Heart left ventricle (tissue), 13 donors: ENCODE data around the gene ATP5F1E.

ENCODE experiments used
- POLR2A ChIP-seq, 2 donors: fragments of 450-650 bp; IDR thresholded peaks; one replicate each; pipeline ENCODE4 v1.6.1; 2017; ENCODE audit warnings: antibody characterized with exemption in 2 of 2, mild to moderate bottlenecking in 2 of 2, moderate library complexity in 2 of 2
- TF ChIP-seq, protein P1 (sequence below), 12 donors: fragments of 200-600 bp; sonication (generic) in 4 of 12; IDR thresholded peaks; one replicate each; pipeline versions ENCODE4 v1.5.0 to v1.8.0; 2018 to 2022; ENCODE audit warnings: antibody characterized with exemption in 12 of 12, mild to moderate bottlenecking in 5 of 12
- donor health status: ischemic (EF 13 %, LVEDD 7.1; RV severe dilation, severe dysfunction).
- donor health status: DM: no; HTN: yes; CAD: no.
- donor health status: DM: no; HTN: no; CAD: no.
- donor health status: ischemic (EF 25% LVEDD 6.9; RV normal size, moderate dysfunction).
- donor health status: ischemic (EF 25% LVEDD 5.7; RV mildly dilated, moderate dysfunction).
- donor health status: ischemic (EF 35%, LVEDD 5.7; RV mildly dilated, moderate dysfunction).
- donor health status: nonischemic (EF 11% LVEDD 7.7; RV severe dilation, severe dysfunction).
- donor health status: DM: yes; HTN: yes; CAD: no.
- donor health status: PGD.
- donor health status: ischemic (EF 29% LVEDD 5.4; RV normal size, mild dysfunction).
- donor health status: nonischemic (EF 23%, LVEDD 6.1; RV moderate dilation, normal function).

DNA sequence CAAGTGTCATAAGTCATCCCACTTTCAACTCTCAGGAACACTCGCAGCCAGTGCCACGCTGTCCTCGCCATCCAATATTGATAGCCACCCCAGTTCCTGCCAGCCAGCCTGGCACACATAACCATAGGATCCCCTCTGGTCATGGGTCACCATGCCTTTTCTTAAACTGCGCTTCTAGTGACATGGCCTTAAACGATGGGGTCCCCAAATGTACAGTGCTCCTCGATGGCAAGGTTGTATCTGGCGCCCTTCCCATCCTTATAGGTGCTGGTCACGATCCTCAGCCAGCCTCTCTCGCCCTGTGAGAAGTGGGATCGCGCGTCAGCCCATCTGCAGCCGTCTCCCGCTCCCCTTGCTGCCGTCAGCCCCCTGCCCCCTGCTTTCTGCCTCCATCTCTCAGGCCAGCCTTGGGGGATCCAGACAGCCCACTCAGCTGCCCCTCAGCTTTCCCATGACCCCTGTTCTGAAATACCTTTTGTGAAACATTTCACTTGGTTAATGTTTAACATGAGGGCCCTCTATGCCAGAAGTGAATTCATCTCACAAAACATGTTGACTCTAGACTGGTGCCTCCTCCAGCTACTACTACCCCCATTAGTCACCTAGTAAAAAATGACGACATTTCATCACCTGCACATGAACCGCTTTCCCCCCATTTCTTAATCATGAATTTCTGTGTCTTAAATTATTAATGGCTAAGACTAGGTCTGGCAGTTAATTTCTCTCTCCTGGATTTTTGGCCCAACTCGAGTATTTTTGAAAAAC, 36.5 kb downstream of the ATP5F1E start:
- TF ChIP-seq, protein P1, sequence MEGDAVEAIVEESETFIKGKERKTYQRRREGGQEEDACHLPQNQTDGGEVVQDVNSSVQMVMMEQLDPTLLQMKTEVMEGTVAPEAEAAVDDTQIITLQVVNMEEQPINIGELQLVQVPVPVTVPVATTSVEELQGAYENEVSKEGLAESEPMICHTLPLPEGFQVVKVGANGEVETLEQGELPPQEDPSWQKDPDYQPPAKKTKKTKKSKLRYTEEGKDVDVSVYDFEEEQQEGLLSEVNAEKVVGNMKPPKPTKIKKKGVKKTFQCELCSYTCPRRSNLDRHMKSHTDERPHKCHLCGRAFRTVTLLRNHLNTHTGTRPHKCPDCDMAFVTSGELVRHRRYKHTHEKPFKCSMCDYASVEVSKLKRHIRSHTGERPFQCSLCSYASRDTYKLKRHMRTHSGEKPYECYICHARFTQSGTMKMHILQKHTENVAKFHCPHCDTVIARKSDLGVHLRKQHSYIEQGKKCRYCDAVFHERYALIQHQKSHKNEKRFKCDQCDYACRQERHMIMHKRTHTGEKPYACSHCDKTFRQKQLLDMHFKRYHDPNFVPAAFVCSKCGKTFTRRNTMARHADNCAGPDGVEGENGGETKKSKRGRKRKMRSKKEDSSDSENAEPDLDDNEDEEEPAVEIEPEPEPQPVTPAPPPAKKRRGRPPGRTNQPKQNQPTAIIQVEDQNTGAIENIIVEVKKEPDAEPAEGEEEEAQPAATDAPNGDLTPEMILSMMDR (IDR thresholded peaks at IDR 0.05) = no peak
- no peak for TF ChIP-seq POLR2A (IDR thresholded peaks at IDR 0.05)
